ENCODE data around the gene EPHB4.
A peak's percentile ranks its signal among the peaks of the same experiment; 100 is the strongest.
"Not testable (repeated sequence)": the region's sequence is repeated elsewhere in the genome, so short reads cannot be mapped to it uniquely, and the experiment has no call there.

EPHB4 gene

GRCh38 chr7:100827330-100828226 is at the start of gene EPHB4:
Gene EPHB4 (minus strand): TSS chr7:100827523. CDS start chr7:100827030, 493 bp downstream.
- no peak for DNase-seq (ENCODE audit: low read depth in 3 of 3)

- DNase-seq (ENCODE audit: low read depth in 3 of 3) = no peak
Measured at GRCh38 chr7:100875356-100875751, 48.0 kb upstream of the EPHB4 start.

- peak; percentile 97 to 98 (median 98) for DNase-seq (ENCODE audit: low read depth in 3 of 3)
Measured at GRCh38 chr7:100874577-100875355, 47.4 kb upstream of the EPHB4 start, which contains the start of gene SRRT. Gene SRRT (plus strand): TSS chr7:100875103. CDS start chr7:100875591, 488 bp downstream.

GRCh38 chr7:100874300-100874576 is 46.9 kb upstream of the EPHB4 start:
- DNase-seq (ENCODE audit: low read depth in 3 of 3) = no peak

- no peak for DNase-seq (ENCODE audit: low read depth in 3 of 3)
Measured at GRCh38 chr7:100873599-100874299, 46.4 kb upstream of the EPHB4 start.

GRCh38 chr7:100867776-100868485 is 40.6 kb upstream of the EPHB4 start:
- DNase-seq (ENCODE audit: low read depth in 3 of 3) = no peak

GRCh38 chr7:100867040-100867775 is 39.9 kb upstream of the EPHB4 start, which contains the start of gene TRIP6:
Gene TRIP6 (plus strand): TSS chr7:100867387. CDS start chr7:100867498, 111 bp downstream.
- peak; percentile 48 to 64 (median 54) for DNase-seq (ENCODE audit: low read depth in 3 of 3)

GRCh38 chr7:100866729-100867039 is 39.4 kb upstream of the EPHB4 start:
- DNase-seq (ENCODE audit: low read depth in 3 of 3) = no peak

GRCh38 chr7:100865938-100866728 is 38.8 kb upstream of the EPHB4 start:
- DNase-seq (ENCODE audit: low read depth in 3 of 3) = no peak

- DNase-seq (ENCODE audit: low read depth in 3 of 3) = no peak
Measured at GRCh38 chr7:100865372-100865911, 38.1 kb upstream of the EPHB4 start.

- no peak for DNase-seq (ENCODE audit: low read depth in 3 of 3)
Measured at GRCh38 chr7:100864263-100864845, 37.0 kb upstream of the EPHB4 start.

- no peak for DNase-seq (ENCODE audit: low read depth in 3 of 3)
Measured at GRCh38 chr7:100863406-100863950, 36.2 kb upstream of the EPHB4 start.

- DNase-seq (ENCODE audit: low read depth in 3 of 3) = no peak
Measured at GRCh38 chr7:100861616-100861985, 34.3 kb upstream of the EPHB4 start.

GRCh38 chr7:100860702-100861615 is 33.6 kb upstream of the EPHB4 start:
- DNase-seq (ENCODE audit: low read depth in 3 of 3) = no peak

GRCh38 chr7:100859856-100860255 is 32.5 kb upstream of the EPHB4 start:
- DNase-seq (ENCODE audit: low read depth in 3 of 3) = no peak

- DNase-seq (ENCODE audit: low read depth in 3 of 3) = no peak
Measured at GRCh38 chr7:100856871-100857282, 29.6 kb upstream of the EPHB4 start.

- no peak for DNase-seq (ENCODE audit: low read depth in 3 of 3)
Measured at GRCh38 chr7:100855515-100855914, 28.2 kb upstream of the EPHB4 start.

GRCh38 chr7:100854899-100855298 is 27.6 kb upstream of the EPHB4 start:
- not testable (repeated sequence) for DNase-seq (ENCODE audit: low read depth in 3 of 3)

All from stimulated activated CD4-positive, alpha-beta T cell treated with anti-CD3 and anti-CD28 coated beads, TNF-alpha, amount 100 ng/mL, for 48 hours (primary cell).